HG03103 (cell line): ENCODE measurements around the gene ANO4.
A peak's percentile ranks its signal among the peaks of the same experiment; 100 is the strongest.
"Not testable (repeated sequence)": the region's sequence is repeated elsewhere in the genome, so short reads cannot be mapped to it uniquely, and the experiment has no call there.

ENCODE experiments used
- ATAC-seq: cut with Tn5 transposase; IDR thresholded peaks from one replicate; pipeline ENCODE4 v1.9.1; 2021; ENCODE audit warnings: low read depth; ENCODE audit not compliant: unreplicated experiment

The ANO4 gene

GRCh38 chr12:100986595-100987547 is 192.3 kb downstream of the ANO4 start:
- no peak for ATAC-seq

GRCh38 chr12:100987552-100988521 is 193.3 kb downstream of the ANO4 start:
- ATAC-seq: peak; percentile 96

DNA sequence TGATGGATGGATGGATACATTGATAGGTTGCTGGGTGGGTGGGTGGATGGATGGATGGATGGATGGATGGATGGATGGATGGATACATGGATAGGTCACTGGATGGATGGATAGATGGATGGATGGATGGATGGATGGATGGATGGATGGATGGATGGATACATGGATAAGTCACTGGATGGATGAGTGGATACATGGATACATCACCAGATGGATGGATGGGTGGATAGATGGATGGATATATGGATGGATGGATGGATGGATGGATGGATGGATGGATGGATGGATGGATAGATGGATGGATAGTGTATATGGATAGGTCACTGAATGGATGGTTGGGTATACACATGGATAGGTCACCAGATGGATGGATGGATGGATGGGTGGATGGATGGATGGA is 194.9 kb downstream of the ANO4 start:
- not testable (repeated sequence) for ATAC-seq

- no peak for ATAC-seq
These were observed 196.5 kb downstream of the ANO4 start for GRCh38 chr12:100991102-100991501.

GRCh38 chr12:100992194-100992593 is 197.6 kb downstream of the ANO4 start:
- no peak for ATAC-seq

DNA sequence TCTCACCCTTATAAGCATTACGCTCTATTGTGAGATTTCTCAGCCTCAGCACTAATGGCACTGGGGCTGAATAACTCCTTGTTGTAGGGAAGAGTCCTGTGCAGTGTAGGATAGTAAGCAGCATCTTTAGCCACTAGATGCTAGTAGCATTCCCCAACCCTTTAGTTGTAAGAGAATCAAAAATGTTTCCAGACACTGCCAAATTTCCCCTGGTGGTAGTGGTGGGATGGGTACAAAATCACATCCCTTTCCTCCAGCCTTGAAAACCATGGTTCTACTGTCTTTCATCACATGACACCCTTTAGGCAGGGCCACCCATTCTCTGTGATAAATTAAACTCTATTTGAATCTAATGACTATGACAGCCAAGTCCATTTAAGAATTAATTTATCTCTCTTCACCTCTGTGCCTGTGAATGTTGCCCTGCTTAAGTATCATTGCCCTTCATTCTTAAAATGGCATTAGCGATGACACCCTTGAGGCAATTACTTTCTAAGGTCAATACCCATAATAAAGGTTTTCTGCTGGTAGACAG is 199.4 kb downstream of the ANO4 start:
- ATAC-seq: no peak

DNA sequence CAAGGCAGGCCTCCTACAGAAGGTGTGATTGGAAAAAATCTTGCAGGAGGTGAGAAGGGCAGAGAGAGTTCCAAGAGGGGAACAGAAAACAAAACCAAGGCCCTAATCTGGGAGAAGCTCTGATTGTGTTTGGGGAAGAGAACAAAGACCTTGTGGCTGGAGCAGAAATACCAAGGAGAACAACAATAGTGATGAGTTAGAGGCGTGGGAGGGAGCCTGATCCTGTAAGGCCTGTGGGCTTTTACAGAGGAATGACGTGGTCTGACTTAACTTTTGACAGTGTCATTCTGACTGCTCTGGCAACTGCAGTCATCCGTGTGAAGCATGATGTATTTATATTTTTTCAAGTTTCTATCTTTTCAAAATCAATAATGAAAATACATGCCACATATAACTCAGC is 200.6 kb downstream of the ANO4 start:
- ATAC-seq: peak; percentile 51

DNA sequence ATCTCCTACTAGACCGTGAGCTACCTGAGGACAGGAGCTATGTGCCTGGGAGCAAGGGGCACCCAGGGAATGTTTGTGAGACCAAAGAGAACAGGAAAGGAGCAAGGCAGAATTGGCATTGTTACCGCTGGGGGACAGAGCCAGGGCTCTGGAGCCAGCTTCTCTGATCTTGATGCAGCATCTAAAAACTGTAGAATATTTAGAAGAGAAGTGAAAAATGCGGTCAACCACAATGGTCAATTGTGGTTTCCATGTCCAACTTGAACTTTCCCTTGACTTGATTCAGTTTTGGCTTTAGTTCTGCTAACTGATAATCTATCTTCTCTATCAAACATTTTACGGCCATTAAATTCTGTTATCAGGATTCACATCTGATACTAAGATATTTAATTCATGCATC is 201.2 kb downstream of the ANO4 start:
- ATAC-seq: peak; percentile 60

DNA sequence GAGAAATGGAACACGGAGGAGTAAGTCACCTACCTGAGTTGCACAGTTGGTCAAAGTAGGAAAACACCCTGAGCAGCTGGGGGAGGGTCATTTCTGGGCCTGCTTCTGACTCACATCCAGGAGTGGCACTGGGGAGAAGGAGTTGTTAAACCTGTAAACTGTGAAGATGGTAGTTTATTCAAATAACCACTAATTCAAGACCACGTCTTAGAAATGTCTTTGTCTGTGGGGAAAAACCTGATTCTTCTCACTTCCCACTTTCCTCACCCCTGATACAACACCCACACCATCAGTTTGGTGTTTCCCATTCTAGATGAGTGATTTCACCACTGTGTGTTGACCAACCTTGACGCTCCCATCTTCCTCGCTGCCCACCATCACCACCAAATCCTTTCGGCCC is 207.1 kb downstream of the ANO4 start:
- peak; percentile 77 for ATAC-seq

GRCh38 chr12:101002696-101003419 is 208.3 kb downstream of the ANO4 start:
- no peak for ATAC-seq

DNA sequence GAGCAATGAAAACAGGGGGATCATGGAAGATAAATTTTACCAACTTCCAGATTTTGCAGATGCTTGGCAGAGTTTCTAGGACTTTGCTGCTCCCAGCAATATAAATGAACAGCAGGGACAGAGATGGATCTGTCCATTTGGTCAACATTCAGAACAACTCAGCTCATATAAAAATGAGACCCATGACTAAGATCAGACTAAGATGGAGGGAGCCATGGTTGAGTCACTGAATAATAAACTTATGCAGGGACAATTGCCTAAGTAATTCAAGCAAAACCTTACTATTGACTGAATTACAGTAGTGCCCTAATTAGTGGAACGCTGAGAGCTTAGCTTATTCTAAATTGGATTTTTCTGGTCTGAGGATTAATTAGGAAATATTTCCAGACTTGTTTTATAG is 210.3 kb downstream of the ANO4 start:
- ATAC-seq: no peak

- no peak for ATAC-seq
These were observed 214.7 kb downstream of the ANO4 start for GRCh38 chr12:101009274-101009673.

DNA sequence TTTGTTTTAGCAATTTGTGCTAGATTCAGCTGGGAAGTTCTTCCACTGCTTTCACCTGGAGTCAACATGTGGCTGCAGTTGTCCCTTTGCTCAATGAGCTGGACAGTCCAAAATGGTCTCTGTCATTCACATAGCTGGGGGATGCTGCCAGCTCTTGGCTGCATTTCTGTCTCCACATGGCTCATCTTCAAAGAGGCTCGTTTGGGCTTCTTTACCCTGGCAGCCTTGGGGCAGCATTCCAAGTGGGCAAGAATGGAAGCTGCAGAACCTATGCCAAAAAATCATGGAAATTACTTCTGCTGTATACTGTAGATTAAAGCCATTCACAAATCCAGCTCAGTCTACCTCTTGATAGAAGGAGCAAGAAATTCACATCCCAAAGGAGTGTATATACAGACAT is 216.3 kb downstream of the ANO4 start:
- no peak for ATAC-seq

DNA sequence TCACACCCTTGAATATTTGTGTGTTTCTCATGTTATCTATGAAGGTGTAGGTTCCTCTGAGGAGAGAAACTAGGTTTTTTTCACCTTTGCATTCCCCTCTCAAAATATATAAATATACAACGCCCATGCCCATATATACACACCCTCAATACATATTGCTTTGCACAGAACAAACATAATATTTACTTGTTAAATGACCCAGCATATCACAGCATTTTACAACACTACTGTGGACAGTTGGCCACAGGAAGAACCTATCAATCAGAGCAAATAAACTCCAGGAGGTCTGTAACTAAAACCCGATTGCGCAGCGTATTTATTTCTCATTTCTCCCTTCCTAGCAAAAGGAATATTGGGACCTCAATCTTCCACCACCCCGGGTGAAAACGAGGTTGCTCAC is 219.4 kb downstream of the ANO4 start:
- no peak for ATAC-seq

DNA sequence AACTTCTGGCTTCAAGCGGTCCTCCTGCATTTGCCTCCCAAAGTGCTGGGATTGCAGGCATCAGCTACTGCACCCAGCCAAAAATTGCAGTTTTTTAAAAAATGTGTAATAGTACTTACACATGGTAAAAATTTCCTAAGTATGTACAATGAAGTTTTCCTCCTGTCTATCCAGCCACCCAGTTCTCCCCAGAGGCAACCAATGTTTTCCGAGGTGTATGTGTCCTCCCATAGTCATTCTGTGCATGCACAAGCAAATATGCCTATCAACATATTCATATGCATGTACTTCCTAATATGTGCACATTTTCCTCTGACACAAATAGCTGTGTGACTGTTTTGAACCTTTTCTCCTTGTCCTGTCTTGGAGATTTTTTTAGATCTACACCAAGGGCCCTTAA is 220.5 kb downstream of the ANO4 start:
- ATAC-seq: no peak

DNA sequence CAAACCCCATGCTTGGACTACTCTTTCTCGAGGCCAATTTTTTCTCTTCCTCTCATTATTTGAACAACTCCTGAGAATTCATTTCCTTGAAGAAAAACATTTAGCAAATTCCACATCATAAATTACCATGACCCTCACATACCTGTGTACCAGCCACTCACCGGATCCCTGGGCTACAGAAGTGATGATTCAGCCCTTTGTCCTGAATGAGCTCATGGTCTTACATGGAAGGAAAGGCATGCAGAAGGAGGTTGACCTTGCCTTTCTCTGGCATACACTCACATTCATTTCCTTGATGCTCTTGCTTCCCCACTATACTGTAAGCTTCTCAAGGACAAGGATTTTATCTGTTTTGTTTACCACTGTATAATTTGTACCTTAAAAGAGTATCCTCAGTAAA is 224.0 kb downstream of the ANO4 start:
- no peak for ATAC-seq

DNA sequence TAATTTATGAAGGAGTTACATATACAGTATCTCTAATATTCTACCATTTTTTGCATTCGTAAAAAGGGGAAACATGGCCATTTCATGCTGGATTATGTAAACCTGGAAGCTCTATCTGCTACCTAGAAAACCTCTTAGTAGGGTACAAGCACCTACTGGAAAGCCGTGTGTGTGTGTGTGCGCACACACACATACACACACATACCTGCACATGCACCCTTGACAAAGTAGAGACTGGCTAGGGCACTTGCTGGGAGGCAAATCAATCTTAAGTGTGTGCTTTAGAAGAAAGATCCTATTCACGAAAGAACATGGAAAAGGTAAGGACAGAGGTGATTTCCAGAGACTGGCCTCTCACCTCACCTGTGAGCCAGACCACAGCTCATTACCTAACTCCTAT is 224.6 kb downstream of the ANO4 start:
- no peak for ATAC-seq

DNA sequence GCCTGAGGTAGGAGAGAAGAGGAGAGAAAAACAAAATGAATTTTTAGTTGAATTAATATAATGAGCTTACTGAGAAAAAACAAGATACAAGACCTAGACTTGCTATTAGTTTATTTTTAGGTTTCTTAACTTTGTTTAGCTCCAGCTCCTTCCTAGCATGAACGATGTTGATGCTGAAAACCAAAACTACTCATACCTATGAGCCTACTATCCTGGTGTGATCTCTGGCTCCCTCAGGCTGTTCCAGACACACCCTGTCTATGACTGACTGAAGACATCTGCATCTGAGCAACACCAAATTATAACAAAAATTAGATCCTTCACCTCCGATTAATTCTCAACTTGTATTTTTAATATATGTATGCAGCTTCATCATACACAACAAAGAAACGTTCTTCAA is 225.1 kb downstream of the ANO4 start:
- no peak for ATAC-seq

DNA sequence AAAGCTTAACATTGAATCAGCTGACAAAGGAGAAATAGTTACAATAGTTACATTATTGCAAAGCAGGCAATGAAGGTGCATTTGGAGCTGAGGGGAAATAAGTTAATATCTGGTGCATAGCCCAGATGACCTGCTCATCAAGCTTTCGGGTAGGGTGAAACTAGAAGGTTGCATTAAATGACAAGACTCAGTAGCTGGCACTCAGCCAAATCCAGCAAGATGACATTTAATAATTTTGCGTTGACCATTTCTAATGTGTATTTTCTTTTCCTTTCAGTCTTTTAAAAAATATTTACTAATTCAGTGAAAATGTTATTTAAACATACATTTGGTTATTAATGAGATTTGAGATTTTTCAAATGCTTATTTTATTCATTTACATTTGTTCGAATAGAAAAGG is 226.9 kb downstream of the ANO4 start:
- no peak for ATAC-seq

DNA sequence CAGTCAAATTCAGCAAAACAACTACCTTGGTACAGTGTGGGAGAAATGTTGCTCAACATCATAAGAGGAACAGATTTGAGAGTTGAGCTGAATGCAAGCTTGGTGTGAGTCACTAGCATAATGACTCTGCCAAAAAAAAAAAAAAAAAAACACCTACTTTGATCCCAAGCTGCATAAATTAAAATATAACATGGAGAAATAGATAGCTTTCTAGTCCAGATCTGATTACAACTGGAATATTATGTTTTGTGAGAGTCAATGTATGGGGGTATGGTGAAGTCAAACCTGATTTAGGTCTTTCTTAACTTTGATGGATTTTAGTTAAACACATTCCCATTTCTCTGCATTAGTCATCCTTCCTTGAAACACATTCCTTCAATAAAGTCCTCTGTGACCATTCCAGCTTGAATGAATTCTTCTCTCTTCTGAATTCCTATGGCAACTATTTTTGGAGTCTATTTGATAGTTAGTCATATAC is 227.4 kb downstream of the ANO4 start:
- ATAC-seq: no peak
